ENCODE results near the gene NMNAT2.
A peak's percentile ranks its signal among the peaks of the same experiment; 100 is the strongest.

NMNAT2 gene

GRCh38 chr1:183370399-183371058, 47.7 kb downstream of the NMNAT2 start:
- 0 out of 2 replicates have a peak, but pooled peaks have one; percentile 10 for TF ChIP-seq TEAD4 (IDR thresholded peaks at IDR 0.05)
- no peak for TF ChIP-seq ZBTB7A (IDR thresholded peaks at IDR 0.05; ENCODE audit: low read depth)
- no peak for TF ChIP-seq YY1 (IDR thresholded peaks at IDR 0.05; ENCODE audit: low read depth)
- TF ChIP-seq TCF12 (IDR thresholded peaks at IDR 0.05; ENCODE audit: low read depth), result no peak
- TF ChIP-seq FOXM1 (IDR thresholded peaks at IDR 0.05; ENCODE audit: borderline replicate concordance, low read depth), result no peak
- TF ChIP-seq USF1 (IDR thresholded peaks at IDR 0.05), result no peak
- peak; percentile 65 for TF ChIP-seq REST (IDR thresholded peaks at IDR 0.05; ENCODE audit: low read depth)
- no peak for TF ChIP-seq RAD21 (IDR thresholded peaks at IDR 0.05; ENCODE audit: low read depth)
- TF ChIP-seq EGR1 (IDR thresholded peaks at IDR 0.05), result no peak
- TF ChIP-seq EP300 (IDR thresholded peaks at IDR 0.05; ENCODE audit: borderline replicate concordance), result no peak
- TF ChIP-seq CEBPB (IDR thresholded peaks at IDR 0.05), result 0 out of 2 replicates have a peak, but pooled peaks have one; percentile 3
- TF ChIP-seq TAF1 (IDR thresholded peaks at IDR 0.05; ENCODE audit: low read depth), result no peak
- TF ChIP-seq CREB1 (IDR thresholded peaks at IDR 0.05; ENCODE audit: low read depth), result no peak
- peak; percentile 27; the same call in 1 of the 2 replicates for TF ChIP-seq NFIC (IDR thresholded peaks at IDR 0.05)

- peak; percentile 20; the same call in 1 of the 2 replicates for TF ChIP-seq RAD21 (IDR thresholded peaks at IDR 0.05; ENCODE audit: low read depth)
- TF ChIP-seq TCF12 (IDR thresholded peaks at IDR 0.05; ENCODE audit: low read depth), result no peak
Observed at GRCh38 chr1:183368213-183369108, 49.7 kb downstream of the NMNAT2 start.

GRCh38 chr1:183366116-183366515, 52.1 kb downstream of the NMNAT2 start:
- TF ChIP-seq MAX (IDR thresholded peaks at IDR 0.05) (no peak), ZBTB7A (IDR thresholded peaks at IDR 0.05; ENCODE audit: low read depth) (no peak), REST (IDR thresholded peaks at IDR 0.05; ENCODE audit: low read depth) (no peak), TAF1 (IDR thresholded peaks at IDR 0.05; ENCODE audit: low read depth) (no peak), CREB1 (IDR thresholded peaks at IDR 0.05; ENCODE audit: low read depth) (no peak), YY1 (IDR thresholded peaks at IDR 0.05; ENCODE audit: low read depth) (no peak), USF1 (IDR thresholded peaks at IDR 0.05) (no peak), CEBPB (IDR thresholded peaks at IDR 0.05) (no peak), RAD21 (IDR thresholded peaks at IDR 0.05; ENCODE audit: low read depth) (no peak), EGR1 (IDR thresholded peaks at IDR 0.05) (no peak), TEAD4 (IDR thresholded peaks at IDR 0.05) (no peak), FOXM1 (IDR thresholded peaks at IDR 0.05; ENCODE audit: borderline replicate concordance, low read depth) (no peak), NFIC (IDR thresholded peaks at IDR 0.05) (no peak), EP300 (IDR thresholded peaks at IDR 0.05; ENCODE audit: borderline replicate concordance) (no peak), TCF12 (IDR thresholded peaks at IDR 0.05; ENCODE audit: low read depth) (no peak)

- no peak for TF ChIP-seq USF1 (IDR thresholded peaks at IDR 0.05)
- TF ChIP-seq FOXM1 (IDR thresholded peaks at IDR 0.05; ENCODE audit: borderline replicate concordance, low read depth), result no peak
- TF ChIP-seq RAD21 (IDR thresholded peaks at IDR 0.05; ENCODE audit: low read depth), result no peak
- TF ChIP-seq EGR1 (IDR thresholded peaks at IDR 0.05), result no peak
- no peak for TF ChIP-seq ZBTB7A (IDR thresholded peaks at IDR 0.05; ENCODE audit: low read depth)
- TF ChIP-seq TEAD4 (IDR thresholded peaks at IDR 0.05), result no peak
- TF ChIP-seq CEBPB (IDR thresholded peaks at IDR 0.05), result no peak
- TF ChIP-seq EP300 (IDR thresholded peaks at IDR 0.05; ENCODE audit: borderline replicate concordance), result no peak
- TF ChIP-seq REST (IDR thresholded peaks at IDR 0.05; ENCODE audit: low read depth), result no peak
- no peak for TF ChIP-seq CREB1 (IDR thresholded peaks at IDR 0.05; ENCODE audit: low read depth)
- no peak for TF ChIP-seq YY1 (IDR thresholded peaks at IDR 0.05; ENCODE audit: low read depth)
- no peak for TF ChIP-seq MAX (IDR thresholded peaks at IDR 0.05)
- no peak for TF ChIP-seq TCF12 (IDR thresholded peaks at IDR 0.05; ENCODE audit: low read depth)
Observed at GRCh38 chr1:183365676-183366075, 52.5 kb downstream of the NMNAT2 start.

Measured in Ishikawa (cell line).